GM19239 (cell line): ENCODE data around the gene SCPEP1.

Experiments
- DNase-seq: peaks from one replicate; pipeline ENCODE4 v3.0.0; 2011; ENCODE audit warnings: low spot score; ENCODE audit not compliant: insufficient read length
- FAIRE-seq: peaks from 2 replicates; lab custom pipeline; 2011; peaks lifted over from hg19 to GRCh38; lab: Jason Lieb, UNC

The SCPEP1 gene

DNA sequence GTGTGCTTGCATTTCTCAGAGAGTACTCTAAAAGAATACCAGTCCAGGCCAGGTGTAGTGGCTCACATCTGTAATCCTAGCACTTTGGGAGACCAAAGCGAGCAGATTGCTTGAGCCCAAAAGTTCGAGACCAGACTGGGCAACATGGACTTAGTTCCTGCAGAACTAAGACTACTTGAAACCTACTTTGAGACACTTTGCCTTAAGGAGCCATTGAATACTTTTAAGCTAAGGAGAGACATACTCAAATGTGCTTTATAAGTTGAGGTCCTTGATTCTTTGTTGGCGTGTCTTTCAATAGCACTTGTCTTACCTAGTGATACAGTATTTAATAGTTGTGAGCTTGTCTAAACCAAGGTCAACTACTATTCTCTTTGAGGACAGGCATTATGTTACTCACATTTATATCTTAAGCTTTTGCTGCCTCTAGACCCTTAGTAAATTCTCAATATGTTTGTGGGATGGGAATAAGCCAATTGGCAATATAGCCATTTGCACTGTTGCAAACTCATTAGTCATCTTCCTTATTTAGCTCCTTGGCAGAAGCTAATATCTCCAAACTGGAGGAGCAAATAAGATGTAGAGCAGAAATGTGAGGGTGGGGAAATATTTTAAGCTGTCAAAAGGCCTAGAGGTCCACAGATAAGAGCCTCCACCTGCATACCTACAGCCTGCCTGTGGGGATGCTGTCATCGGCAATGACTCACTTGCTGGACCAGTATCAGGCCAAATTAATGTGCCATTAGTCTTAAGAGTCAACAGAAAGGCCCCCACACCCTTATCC lies 16.3 kb downstream of the SCPEP1 start:
- FAIRE-seq (no peak), DNase-seq (no peak)

DNA sequence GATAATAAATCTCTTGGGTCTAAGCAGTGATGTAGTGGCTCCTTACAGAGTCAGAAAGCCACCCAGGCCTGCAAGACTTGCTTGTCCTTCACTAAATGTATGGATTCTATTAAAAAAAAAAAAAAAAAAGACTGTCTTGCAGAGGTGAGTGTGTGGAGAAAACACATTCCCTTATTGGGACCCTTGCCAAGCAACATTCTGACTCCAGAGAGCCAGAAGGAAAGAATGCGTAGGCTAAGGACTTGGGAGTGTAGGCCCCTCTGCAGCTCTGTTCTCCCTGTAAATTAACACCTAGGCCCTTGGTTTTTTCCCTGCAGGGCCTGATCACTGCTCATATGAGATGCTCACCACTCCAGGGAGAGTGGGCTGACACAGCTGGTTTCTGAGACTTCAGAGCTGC lies 17.8 kb downstream of the SCPEP1 start:
- DNase-seq (no peak), FAIRE-seq (no peak)

DNA sequence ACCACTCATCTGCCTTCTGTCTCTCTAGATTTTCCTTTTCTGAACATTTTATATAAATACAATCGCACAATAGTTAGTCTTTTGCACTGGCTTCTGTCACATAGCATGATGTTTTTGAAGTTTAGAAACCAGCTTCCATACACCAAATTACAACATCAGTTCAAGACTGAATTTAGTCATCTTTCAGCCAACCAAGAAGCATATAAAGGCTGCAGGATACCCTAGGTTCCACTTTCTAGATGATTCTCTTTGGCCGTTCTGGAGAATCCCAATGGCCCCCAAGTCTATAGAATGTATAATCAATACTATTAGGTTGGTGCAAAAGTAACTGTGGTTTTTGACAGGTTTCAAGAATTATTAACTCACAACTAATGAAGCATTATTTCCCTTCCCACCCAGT lies 19.4 kb downstream of the SCPEP1 start:
- DNase-seq (no peak), FAIRE-seq (no peak)

DNA sequence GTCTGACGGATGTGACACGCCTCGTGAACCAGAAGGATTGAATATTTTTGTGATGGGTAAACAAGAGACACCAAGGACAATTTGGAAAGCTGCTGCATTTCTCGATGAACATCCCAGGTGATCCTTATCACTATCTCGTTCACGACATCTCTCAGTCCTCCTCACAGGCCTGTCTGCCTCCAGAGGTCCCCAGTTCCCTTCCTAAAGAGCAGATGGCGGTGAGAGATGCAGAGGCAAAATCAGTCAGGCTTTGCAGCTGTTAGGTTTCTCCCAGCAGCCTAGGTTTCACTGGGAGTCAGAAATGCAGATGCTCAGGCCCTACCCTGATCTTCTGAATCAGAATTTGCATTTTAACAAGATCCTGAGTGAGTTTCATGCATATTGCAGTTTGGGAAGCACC lies 23.6 kb downstream of the SCPEP1 start:
- no peak for FAIRE-seq

DNA sequence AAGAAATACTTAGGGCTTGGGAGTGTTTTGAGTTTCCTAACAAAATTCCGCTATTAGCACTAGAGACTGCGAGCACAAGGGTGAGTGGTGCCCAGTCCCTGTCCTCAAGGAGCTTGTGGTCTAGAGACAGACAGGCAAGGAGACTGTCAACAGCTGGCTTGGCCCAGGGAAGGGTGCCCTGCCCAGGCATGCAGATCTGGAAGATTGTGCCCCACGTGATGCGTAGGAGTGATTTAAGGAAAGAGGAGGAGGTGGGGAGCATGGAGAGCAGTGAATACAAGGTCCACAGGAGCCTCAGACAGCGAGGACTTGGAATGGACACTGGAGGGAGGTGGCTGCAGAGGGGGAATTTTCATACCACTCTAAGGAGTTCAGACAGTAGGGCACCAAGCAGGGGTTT lies 25.0 kb downstream of the SCPEP1 start:
- DNase-seq (no peak), FAIRE-seq (no peak)

More for the DNA sequence above, 23.6 kb downstream of the SCPEP1 start:
- no peak for DNase-seq

DNA sequence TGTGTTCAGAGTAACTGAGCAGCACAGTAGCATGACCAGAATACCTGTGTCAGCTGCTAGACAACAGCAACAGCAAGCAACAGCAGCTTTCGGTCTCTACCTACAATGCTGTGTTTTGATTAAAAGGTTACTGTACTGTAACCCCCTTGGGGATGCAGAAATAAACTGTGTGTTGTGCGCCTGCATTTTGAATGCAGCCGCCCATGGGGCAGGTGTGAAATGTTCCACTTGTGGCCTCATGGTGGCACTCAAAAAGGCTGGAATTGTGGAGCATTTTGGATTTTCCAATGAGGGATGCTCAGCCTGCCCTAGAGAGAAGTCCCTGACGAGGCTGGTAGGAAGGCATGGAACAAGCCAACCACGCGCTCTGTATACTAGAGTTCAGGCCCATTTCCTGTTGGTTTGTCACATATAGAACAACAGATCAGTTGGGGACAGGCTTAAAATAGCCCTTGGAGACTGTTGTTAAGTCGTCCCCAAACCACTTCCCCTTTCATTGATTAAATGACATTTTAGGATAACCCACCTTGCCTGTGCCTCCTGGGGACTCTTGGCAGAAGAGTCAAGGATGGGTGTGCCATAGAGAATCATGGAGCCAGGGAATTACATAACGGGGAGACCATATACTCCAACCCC lies 27.1 kb downstream of the SCPEP1 start:
- peak; percentile 89 for FAIRE-seq
- peak; percentile 39 for DNase-seq

DNA sequence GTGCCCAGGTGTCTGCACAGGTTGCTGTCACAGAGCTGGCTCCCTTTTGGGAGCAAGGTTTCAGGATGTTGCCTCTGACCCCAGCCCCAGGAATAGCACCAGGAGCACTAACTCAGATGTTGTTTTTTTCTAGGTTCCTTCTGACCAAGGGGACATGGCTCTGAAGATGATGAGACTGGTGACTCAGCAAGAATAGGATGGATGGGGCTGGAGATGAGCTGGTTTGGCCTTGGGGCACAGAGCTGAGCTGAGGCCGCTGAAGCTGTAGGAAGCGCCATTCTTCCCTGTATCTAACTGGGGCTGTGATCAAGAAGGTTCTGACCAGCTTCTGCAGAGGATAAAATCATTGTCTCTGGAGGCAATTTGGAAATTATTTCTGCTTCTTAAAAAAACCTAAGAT lies 28.1 kb downstream of the SCPEP1 start:
- DNase-seq: no peak
- FAIRE-seq: no peak

DNA sequence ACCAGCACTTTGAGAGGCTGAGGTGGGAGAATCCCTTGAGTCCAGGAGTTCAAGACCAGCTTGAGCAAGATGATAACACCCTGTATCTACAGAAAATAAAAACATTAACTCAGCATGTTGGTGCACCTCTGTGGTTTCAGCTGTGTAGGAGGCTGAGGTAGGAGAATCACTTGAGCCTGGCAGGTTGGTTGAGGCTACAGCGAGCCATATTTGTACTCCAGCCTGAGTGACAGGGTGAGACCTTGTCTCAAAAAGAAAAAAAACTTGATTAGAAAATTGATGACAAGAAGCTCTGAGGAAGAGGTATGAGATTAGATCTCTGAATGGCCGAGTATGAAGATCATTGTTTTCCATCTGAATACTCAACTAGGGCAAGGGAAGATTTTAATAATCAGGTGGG lies 31.0 kb downstream of the SCPEP1 start:
- no peak for FAIRE-seq

DNA sequence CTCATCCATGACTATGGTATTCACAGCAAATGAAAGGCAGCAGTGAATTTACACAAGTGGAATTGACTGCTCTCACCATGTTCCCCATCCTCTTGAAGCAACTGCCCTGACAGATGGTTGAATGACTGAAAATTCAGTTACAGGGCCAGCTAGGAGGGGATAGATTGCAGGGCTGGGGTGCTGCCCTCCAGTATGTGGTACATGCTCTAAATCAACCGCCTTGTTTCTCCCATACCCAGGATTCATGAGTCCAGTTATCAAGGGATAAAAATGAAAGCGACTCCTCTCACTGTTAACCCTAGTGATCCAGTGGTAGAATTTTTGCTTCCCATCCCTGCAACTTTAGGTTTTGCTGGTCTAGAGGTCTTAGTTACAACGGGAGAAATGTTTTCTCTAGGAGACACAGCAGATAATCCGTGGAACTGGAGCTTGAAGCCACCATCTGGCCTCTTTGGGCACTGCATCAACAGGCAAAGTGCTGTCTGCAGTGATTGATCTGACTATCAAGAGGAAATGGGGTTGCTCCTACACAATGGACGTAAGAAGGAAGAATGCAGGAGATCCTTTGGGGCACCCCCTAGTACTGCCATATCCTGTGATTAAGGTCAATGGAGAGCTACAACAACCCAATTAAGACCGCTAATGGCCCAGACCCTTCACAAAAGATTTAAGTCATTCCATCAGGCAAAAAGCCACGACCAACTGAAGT lies 32.0 kb downstream of the SCPEP1 start:
- peak; percentile 50 for DNase-seq
- FAIRE-seq: peak; percentile 88

More for the DNA sequence above, 31.0 kb downstream of the SCPEP1 start:
- DNase-seq: no peak

DNA sequence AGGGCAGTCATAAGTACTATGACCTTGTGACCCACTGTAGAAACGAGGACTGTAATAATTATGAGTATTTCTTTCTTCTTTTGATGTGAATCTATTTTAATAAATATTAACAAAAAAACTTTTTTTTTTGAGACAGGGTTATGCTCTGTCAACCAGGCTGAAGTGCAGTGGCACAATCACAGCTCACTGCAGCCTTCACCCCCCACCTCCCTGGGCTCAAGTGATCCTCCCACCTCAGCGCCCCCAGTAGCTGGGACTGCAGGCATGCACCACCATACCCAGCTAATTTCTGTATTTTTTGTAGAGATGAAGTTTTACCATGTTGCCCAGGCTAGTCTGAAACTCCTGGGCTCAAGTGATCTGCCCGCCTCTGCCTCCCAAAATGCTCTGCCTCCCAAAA lies 32.6 kb downstream of the SCPEP1 start:
- FAIRE-seq (no peak), DNase-seq (no peak)

DNA sequence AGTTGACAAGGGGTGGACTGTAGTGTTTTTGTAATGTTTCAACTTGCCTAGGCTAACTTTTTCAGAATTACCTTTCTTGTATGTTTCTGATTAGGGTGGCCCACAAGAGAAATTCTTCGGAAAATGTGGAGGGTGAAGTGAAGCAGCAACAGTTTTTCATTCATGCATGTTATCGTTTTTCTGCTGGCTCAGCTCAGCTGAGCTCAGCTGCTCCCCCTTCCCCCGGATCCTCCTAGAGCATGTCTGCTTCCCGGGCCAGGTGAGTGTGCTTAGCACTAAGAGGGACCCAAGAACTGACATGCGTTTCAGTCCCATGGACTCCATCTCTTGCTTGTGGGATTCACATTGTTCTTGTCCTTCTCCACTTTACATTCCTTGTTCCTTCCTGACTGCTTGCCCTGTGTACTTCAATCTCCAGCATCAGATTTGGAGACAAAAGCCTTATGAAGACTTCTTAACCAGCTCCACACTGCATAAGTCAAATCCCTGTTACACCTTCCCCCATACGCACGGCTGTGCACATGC lies 33.6 kb downstream of the SCPEP1 start:
- DNase-seq: no peak
- no peak for FAIRE-seq

DNA sequence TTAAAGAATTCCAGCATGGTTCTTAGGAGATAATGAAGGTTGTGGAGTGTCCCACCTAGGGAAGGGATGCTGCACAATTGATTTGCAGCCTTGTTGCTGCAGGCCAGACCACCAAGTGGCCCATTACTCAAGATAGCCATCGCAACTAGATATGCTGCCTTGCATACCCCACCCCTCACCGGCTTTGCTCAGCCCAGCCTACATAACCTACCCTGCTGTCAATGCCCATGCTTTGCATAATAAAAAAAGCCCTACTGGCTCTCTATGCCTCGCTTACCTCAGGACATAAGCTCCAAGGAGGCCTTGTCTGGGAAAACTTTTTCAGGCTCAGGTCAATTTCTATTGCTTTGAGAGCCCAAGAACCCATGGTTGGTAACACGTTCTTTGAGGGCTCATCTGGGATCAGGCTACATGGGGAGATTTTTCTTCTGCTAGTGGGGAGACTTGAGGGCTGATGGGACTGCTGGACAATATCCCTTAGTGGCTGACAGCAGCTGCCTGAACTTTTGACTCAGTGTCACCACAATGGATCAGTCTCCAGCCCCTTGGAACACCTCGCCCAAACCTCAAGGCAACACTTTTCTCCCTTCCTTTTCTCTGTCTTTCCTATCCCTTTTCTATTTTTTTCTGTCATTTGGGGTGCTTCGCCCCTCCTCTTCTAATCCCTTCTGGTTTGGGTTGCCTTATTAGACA lies 38.3 kb downstream of the SCPEP1 start:
- DNase-seq (no peak), FAIRE-seq (no peak)

DNA sequence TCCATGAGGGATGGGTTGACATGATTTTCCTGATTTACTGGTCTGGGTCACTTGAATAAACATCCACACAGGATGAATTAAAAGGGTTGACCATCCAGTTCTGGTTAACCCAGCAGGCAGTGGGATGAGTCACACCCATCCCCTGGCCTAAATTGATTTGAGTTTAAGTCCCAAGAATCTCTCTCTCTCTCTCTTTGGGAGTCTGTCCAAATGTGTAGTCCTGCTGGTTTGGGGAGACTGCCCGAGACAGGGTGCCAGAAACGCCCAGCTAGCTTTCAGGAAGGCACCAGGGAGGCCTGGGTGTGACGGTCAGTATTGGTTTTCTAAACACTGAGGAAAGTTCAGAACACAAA lies 38.8 kb downstream of the SCPEP1 start:
- FAIRE-seq (no peak), DNase-seq (no peak)

DNA sequence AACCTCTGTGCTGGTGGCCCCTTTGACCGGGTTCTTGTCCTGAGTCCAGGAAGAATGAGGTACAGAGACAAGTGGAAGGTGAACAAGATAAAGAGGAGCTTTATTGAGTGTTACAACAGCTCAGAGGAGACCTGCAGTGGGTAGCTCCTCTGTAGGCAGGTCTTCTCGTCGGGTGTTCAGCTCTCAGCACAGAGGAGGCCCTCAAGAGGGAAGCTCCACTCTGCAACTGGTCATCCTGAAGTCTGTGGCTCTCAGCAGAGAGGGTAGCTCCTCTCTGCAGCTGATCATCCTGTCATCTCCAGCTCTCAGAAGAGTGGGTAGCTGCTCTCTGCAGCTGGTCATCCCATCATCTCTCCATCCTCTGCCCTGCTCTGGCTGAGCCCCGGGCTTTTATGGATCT lies 39.7 kb downstream of the SCPEP1 start:
- no peak for FAIRE-seq
- no peak for DNase-seq

DNA sequence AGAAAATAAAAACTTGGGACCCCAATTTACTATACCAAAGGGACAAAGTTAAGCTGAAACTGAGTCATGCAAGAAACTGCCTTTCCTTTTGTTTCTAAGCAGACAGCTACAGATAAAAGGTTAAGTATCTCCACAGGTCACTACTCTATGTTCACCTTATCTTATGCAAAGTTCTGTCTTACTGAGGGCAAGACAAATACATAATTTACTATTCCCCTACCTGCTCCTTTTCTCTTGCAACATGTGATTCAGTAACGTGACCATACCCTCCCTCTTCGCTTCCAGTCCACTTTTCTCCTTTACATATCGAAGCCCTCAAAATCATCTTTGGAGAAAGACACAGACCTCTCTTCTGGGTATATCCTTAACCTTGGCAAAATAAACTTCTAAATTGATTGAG lies 42.3 kb downstream of the SCPEP1 start:
- FAIRE-seq: no peak
- no peak for DNase-seq

DNA sequence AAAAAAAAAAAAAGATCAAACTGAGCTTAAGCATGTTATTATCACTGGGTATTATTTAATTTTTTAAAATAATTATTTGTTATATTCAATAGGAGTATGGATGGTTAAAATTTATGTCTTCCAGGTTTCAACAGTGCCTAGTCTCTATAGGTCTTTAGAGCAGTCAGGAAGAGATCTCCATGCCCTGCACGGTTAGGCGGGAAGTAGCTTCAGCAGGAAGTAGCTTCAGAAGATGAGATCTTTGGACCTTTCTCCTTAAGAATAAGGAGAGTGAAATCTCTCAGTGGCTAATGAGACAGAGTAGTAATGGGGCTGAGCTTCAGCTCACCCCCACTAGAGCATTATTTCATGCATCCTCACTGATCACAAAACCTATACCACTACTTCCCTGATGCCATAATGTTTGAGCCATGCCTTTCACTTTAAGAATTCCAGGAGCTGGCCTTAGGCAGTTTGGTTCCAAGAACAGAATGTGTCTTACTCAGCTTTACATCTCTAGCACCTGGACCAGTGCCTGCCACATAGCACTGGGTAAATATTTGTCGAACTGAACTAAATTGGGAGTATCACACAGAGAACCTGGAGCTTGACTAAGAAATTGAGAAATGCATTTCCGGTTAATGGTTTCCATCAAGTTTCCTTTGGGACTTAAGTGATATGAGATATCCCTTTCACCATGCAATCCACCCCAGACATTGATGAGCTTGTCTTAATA lies 43.5 kb downstream of the SCPEP1 start:
- DNase-seq: no peak
- FAIRE-seq: no peak

DNA sequence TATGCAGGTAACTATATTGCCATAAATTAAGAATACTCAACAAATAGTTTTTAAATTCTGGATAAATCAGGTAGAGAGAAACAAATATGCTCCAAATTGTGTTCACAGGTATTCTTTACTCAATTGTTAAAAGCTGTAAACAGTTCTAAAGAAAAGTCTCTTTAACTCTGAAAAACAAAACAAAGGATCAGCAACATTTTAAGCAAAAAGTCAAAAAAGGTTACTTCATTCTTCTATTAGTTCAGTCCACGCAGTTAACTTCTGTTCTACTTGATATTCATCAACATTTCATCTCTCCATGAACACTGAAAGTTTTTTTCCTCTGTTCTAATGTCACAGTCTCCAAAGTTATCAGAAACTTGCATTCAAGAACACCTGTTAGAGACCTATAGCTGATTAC lies 47.9 kb downstream of the SCPEP1 start:
- DNase-seq: no peak
- FAIRE-seq: no peak

DNA sequence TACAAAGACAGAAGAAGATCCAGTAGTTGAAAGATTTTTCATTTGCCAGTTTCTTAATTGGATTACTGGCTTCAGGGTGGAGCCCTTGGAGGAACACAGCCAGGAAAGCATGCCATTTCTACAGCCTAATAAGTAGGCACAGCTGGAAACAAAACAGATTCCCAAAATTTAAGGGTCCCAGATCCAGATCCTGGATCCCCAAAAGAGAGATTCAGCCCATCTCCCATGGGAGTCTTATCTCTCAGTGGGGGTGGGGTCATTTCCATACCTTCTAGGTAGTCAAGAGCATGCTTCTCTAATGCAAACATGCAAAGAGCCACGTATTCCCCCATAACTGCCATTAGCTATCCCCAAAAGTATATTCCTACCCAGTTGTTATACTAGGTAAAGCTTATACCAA lies 49.9 kb downstream of the SCPEP1 start:
- FAIRE-seq (no peak), DNase-seq (no peak)

DNA sequence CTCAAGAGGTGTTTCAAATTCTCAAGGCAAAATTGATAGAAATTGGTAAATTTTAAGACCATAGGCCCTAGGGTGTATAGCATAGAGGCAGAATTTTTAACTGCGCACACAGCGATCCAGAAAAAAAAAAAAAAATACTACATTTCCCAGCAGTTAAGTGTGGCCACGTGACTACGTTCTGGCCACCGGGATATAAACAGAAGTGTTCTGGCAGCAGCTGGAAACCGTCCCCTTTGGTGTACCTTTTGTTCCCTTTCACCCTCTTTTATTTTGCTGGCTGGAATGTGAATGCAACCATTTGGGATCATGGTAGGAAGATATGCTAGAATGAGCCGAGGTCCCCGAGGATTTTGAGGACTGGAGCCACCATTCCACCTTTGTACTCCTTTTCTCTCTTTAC lies 54.4 kb downstream of the SCPEP1 start:
- no peak for DNase-seq
- no peak for FAIRE-seq

DNA sequence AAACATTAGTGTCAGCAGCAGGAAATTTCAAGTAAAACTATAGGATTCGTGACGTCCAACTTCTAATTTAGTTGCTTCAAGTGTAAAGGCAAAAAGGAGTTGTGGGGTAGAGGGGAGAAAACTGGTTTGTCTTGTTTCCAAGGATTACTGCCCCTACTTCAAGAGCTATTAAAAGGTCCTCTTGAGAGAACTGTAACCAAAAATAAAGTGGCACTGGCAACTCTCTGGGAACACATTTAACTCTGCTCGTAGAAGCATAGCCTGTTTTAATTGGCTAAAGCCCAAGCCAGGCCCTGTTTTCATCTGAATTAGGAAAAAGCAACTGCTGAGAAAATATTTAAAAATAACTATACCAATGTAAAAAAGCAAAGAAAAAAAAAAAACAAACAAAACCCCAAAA lies 55.4 kb downstream of the SCPEP1 start:
- no peak for FAIRE-seq
- no peak for DNase-seq
